HEK293T (cell line): ENCODE data around the gene EFNA5.

ENCODE experiments used
- CTCF ChIA-PET: fragments of 350-600 bp; formaldehyde crosslinking; extraction: SDS; loops from one replicate; lab custom pipeline; 2021; ENCODE audit warnings: antibody characterized with exemption, inconsistent platforms; lab: Yijun Ruan, JAX
- POLR2A ChIA-PET: fragments of 350-600 bp; formaldehyde crosslinking; extraction: SDS; loops from one replicate; lab custom pipeline; 2020; ENCODE audit warnings: antibody characterized with exemption, inconsistent platforms; lab: Yijun Ruan, JAX
- DNase-seq: peaks from one replicate; pipeline ENCODE4 v3.0.0; 2012; ENCODE audit warnings: mixed read lengths; ENCODE audit errors: extremely low spot score
- ARNT ChIP-seq: fragments of 450-650 bp; IDR thresholded peaks from 2 replicates; pipeline ENCODE4 v1.6.1; 2017; ENCODE audit warnings: mild to moderate bottlenecking
- BHLHE40 ChIP-seq: fragments of 450-650 bp; IDR thresholded peaks from 2 replicates; pipeline ENCODE4 v1.6.1; 2016; ENCODE audit warnings: mild to moderate bottlenecking, moderate library complexity, borderline replicate concordance
- CTBP1 ChIP-seq: fragments of 450-650 bp; IDR thresholded peaks from 2 replicates; pipeline ENCODE4 v1.6.1; 2016; ENCODE audit warnings: borderline replicate concordance
- ELF4 ChIP-seq: fragments of 450-650 bp; IDR thresholded peaks from 2 replicates; pipeline ENCODE4 v1.6.1; 2017; ENCODE audit warnings: antibody characterized with exemption
- FOXA1 ChIP-seq: fragments of 450-650 bp; IDR thresholded peaks from 2 replicates; pipeline ENCODE4 v1.6.1; 2016; ENCODE audit warnings: mild to moderate bottlenecking
- FOXK2 ChIP-seq: fragments of 450-650 bp; IDR thresholded peaks from 2 replicates; pipeline ENCODE4 v1.6.1; 2016; ENCODE audit warnings: mild to moderate bottlenecking
- FOXM1 ChIP-seq: fragments of 450-650 bp; IDR thresholded peaks from 2 replicates; pipeline ENCODE4 v1.6.1; 2017; ENCODE audit warnings: mild to moderate bottlenecking, borderline replicate concordance
- HDGF ChIP-seq: fragments of 450-650 bp; IDR thresholded peaks from 2 replicates; pipeline ENCODE4 v1.6.1; 2017; ENCODE audit warnings: antibody characterized with exemption, borderline replicate concordance
- L3MBTL2 ChIP-seq: fragments of 450-650 bp; conservative IDR thresholded peaks from 2 replicates; pipeline ENCODE4 v1.6.1; 2016; ENCODE audit warnings: mild to moderate bottlenecking
- LEF1 ChIP-seq: fragments of 450-650 bp; IDR thresholded peaks from 2 replicates; pipeline ENCODE4 v1.6.1; 2017; ENCODE audit warnings: mild to moderate bottlenecking, borderline replicate concordance
- NFRKB ChIP-seq: fragments of 450-650 bp; IDR thresholded peaks from 2 replicates; pipeline ENCODE4 v1.6.1; 2016; ENCODE audit warnings: mild to moderate bottlenecking, moderate library complexity
- SP1 ChIP-seq: fragments of 450-650 bp; IDR thresholded peaks from 2 replicates; pipeline ENCODE4 v1.6.1; 2017
- SUZ12 ChIP-seq: fragments of 450-650 bp; IDR thresholded peaks from 2 replicates; pipeline ENCODE4 v1.6.1; 2016; ENCODE audit warnings: mild to moderate bottlenecking
- TARDBP ChIP-seq: fragments of 450-650 bp; IDR thresholded peaks from 2 replicates; pipeline ENCODE4 v1.6.1; 2016
- ZNF384 ChIP-seq: fragments of 450-650 bp; IDR thresholded peaks from 2 replicates; pipeline ENCODE4 v1.6.1; 2016
- TF ChIP-seq, protein P1 (sequence below): fragments of 450-650 bp; IDR thresholded peaks from 2 replicates; pipeline ENCODE4 v1.6.1; 2016

EFNA5 gene

GRCh38 chr5:107604990-107605389 is 65.7 kb downstream of the EFNA5 start:
- TF ChIP-seq FOXK2 (no peak), FOXM1 (no peak), NFRKB (no peak)
- CTCF ChIA-PET, result no interaction called here
- POLR2A ChIA-PET, result interaction anchor here (1.5 to 1.9 kb wide), 2 partner anchors 11 to 65 kb away, joined by 3 to 4 read pairs; no protein-coding TSS in a partner anchor
- DNase-seq, result no peak

- DNase-seq, result no peak
- no peak for TF ChIP-seq BHLHE40
- no peak for TF ChIP-seq FOXM1
- TF ChIP-seq TARDBP, result no peak
- TF ChIP-seq SP1, result no peak
- no peak for TF ChIP-seq L3MBTL2
- no peak for TF ChIP-seq SUZ12
- no peak for TF ChIP-seq CTBP1
- TF ChIP-seq ZNF384, result no peak
- ChIA-PET POLR2A (interaction anchor here (0.7 to 1.9 kb wide), 2 partner anchors 11 to 49 kb away, joined by 3 to 4 read pairs; no protein-coding TSS in a partner anchor), CTCF (interaction anchor here (0.7 to 1.7 kb wide), 2 partner anchors 11 to 32 kb away, joined by 3 to 6 read pairs; no protein-coding TSS in a partner anchor)
These were observed 66.4 kb downstream of the EFNA5 start for GRCh38 chr5:107604146-107604910.

DNA sequence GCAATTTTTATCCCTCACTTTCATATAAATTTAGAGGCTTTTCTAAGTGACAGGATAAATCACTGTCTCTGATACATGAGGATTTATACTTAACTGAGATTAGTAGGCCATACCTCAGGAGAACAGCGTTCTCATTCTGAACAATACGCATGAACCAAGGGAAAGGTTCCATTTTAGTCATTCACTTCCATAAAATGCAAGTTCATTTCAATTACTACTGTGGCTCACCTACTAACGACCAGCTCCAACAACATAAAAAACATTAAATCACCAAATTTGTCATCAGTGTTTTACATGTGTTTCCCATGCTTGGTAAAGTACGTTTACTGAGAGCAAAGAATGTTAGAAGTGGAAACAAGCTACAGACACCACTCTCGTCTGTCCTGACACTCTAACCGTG is 67.4 kb downstream of the EFNA5 start:
- ChIA-PET POLR2A (interaction anchor here (0.7 to 1.9 kb wide), 2 partner anchors 12 to 50 kb away, joined by 3 to 4 read pairs; no protein-coding TSS in a partner anchor), CTCF (interaction anchor here (0.7 to 1.7 kb wide), 2 partner anchors 12 to 31 kb away, joined by 3 to 6 read pairs; no protein-coding TSS in a partner anchor)
- TF ChIP-seq LEF1 (no peak), BHLHE40 (no peak), FOXA1 (no peak), L3MBTL2 (no peak)
- DNase-seq, result no peak

- ChIA-PET CTCF (interaction anchor here (1.7 kb wide), 1 partner anchor 31 kb away, joined by 6 read pairs; no protein-coding TSS in a partner anchor), POLR2A (no interaction called here)
These were observed 67.8 kb downstream of the EFNA5 start for GRCh38 chr5:107602896-107603295.

GRCh38 chr5:107601076-107601475 is 69.7 kb downstream of the EFNA5 start:
- ChIA-PET CTCF (interaction anchor here (1.1 kb wide), 1 partner anchor 29 kb away, joined by 4 read pairs; no protein-coding TSS in a partner anchor), POLR2A (no interaction called here)
- TF ChIP-seq FOXK2 (no peak), SUZ12 (no peak), BHLHE40 (no peak), TARDBP (no peak), L3MBTL2 (no peak), FOXA1 (no peak), ZNF384 (no peak), LEF1 (no peak), ELF4 (no peak), ARNT (no peak), NFRKB (no peak), FOXM1 (no peak)
- DNase-seq, result no peak

More at GRCh38 chr5:107602896-107603295, 67.8 kb downstream of the EFNA5 start:
- TF ChIP-seq HDGF (no peak), SP1 (no peak), TARDBP (no peak), BHLHE40 (no peak), ELF4 (no peak), FOXM1 (no peak)
- TF ChIP-seq, protein P1, sequence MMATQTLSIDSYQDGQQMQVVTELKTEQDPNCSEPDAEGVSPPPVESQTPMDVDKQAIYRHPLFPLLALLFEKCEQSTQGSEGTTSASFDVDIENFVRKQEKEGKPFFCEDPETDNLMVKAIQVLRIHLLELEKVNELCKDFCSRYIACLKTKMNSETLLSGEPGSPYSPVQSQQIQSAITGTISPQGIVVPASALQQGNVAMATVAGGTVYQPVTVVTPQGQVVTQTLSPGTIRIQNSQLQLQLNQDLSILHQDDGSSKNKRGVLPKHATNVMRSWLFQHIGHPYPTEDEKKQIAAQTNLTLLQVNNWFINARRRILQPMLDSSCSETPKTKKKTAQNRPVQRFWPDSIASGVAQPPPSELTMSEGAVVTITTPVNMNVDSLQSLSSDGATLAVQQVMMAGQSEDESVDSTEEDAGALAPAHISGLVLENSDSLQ, result no peak
- DNase-seq, result no peak

- ChIA-PET POLR2A (no interaction called here), CTCF (interaction anchor here (0.7 kb wide), 1 partner anchor 487 kb away, joined by 3 read pairs; no protein-coding TSS in a partner anchor)
- DNase-seq, result no peak
- TF ChIP-seq FOXK2 (no peak), ELF4 (no peak), TARDBP (no peak), ZNF384 (no peak), NFRKB (no peak), FOXA1 (no peak), HDGF (no peak), SP1 (no peak), BHLHE40 (no peak), SUZ12 (no peak), ARNT (no peak), LEF1 (no peak), CTBP1 (no peak), FOXM1 (no peak), L3MBTL2 (no peak)
- TF ChIP-seq, protein P1, result no peak
These were observed 71.8 kb downstream of the EFNA5 start for GRCh38 chr5:107598958-107599357.
